GM10248 (cell line): ENCODE measurements around the gene SDCCAG8.

Experiments used
- CTCF ChIA-PET: fragments of 300-600 bp; sonication (Branson Sonifier 250); formaldehyde crosslinking; extraction: SDS; loops from one replicate; lab custom pipeline; 2021; ENCODE audit warnings: antibody characterized with exemption; lab: Yijun Ruan, JAX
- POLR2A ChIA-PET: fragments of 350-650 bp; sonication (Branson Sonifier 250); formaldehyde crosslinking; extraction: SDS; loops from one replicate; lab custom pipeline; 2020; ENCODE audit warnings: antibody characterized with exemption; lab: Yijun Ruan, JAX
- DNase-seq: peaks from one replicate; pipeline ENCODE4 v3.0.0; 2012; ENCODE audit errors: extremely low spot score
- TF ChIP-seq, protein P1 (sequence below): IDR thresholded peaks from 2 replicates; pipeline ENCODE4 v1.5.1; 2012; ENCODE audit warnings: mild to moderate bottlenecking, low read depth; ENCODE audit errors: extremely low read depth, missing control alignments, control extremely low read depth

The SDCCAG8 gene

DNA sequence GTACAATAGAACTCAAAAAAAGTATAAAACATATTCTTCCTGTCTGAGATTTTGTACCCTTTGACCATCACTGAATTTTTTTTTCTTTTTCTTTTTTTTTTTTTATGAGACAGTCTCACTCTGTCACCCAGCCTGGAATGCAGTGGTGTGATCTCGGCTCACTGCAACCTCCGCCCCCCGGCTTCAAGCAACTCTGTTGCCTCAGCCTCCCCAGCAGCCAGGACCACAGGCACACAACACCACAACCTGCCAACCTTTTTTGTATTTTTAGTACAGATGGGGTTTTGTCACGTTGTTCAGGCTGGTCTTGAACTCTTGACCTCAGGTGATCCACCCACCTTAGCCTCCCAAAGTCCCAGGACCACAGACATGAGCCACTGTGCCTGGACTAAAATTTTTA is 10.4 kb downstream of the SDCCAG8 start:
- ChIA-PET CTCF (no interaction called here), POLR2A (no interaction called here)
- no peak for DNase-seq
- TF ChIP-seq, protein P1, sequence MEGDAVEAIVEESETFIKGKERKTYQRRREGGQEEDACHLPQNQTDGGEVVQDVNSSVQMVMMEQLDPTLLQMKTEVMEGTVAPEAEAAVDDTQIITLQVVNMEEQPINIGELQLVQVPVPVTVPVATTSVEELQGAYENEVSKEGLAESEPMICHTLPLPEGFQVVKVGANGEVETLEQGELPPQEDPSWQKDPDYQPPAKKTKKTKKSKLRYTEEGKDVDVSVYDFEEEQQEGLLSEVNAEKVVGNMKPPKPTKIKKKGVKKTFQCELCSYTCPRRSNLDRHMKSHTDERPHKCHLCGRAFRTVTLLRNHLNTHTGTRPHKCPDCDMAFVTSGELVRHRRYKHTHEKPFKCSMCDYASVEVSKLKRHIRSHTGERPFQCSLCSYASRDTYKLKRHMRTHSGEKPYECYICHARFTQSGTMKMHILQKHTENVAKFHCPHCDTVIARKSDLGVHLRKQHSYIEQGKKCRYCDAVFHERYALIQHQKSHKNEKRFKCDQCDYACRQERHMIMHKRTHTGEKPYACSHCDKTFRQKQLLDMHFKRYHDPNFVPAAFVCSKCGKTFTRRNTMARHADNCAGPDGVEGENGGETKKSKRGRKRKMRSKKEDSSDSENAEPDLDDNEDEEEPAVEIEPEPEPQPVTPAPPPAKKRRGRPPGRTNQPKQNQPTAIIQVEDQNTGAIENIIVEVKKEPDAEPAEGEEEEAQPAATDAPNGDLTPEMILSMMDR: no peak

DNA sequence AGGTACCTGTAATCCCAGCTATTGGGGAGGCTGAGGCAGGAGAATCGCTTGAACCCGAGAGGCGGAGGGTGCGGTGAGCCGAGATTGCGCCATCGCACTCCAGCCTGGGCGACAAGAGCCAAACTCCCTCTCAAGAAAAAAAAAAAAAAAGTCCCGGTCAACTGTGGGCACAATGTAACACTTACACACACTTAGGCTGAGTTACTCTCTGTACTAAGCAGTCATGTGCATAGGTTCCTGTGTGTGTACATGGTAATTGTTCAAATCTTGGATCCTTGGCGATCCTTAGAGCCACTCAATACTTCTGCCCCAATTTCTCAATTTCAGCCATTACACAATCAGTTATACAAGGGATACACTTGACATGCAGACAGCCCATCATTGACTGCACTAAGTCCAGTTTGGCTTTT is 11.6 kb downstream of the SDCCAG8 start:
- ChIA-PET POLR2A (no interaction called here), CTCF (no interaction called here)
- TF ChIP-seq, protein P1: no peak
- no peak for DNase-seq

DNA sequence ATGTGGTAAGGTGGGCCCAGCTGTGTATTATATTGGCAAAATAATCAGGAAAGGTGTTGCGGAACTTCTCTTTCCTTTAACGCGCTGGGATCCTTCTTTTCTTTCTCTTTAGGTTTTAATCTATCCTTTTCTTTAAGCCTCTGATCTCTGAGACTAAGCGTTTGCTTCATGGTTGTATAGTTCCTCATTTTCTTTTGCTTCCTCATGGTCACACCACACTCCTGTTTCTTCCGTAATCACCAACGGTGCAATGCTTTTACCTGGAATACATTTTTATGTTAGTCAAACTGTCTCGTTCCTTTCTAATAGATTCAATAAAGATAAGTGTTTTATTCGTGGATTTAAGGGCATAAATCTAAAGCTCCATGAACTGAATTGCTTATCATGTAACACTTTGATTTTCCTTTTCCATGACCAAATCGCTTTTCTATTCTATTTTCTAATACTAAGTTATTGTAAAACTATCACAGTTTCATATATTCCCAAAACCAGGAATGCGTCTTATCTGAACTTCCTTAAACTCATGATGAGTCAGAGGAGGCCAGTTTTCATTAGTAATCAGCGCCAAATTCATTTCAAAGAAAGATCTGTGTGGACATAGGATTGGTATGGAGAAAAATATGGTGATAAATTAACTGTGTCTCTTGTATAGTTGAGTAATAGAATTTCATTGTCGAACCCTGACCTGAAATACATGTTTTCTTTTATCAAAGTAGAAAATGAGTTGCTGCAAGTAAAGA is 12.2 kb downstream of the SDCCAG8 start:
- CTCF ChIA-PET: no interaction called here
- TF ChIP-seq, protein P1: no peak
- no peak for DNase-seq
- POLR2A ChIA-PET: no interaction called here

DNA sequence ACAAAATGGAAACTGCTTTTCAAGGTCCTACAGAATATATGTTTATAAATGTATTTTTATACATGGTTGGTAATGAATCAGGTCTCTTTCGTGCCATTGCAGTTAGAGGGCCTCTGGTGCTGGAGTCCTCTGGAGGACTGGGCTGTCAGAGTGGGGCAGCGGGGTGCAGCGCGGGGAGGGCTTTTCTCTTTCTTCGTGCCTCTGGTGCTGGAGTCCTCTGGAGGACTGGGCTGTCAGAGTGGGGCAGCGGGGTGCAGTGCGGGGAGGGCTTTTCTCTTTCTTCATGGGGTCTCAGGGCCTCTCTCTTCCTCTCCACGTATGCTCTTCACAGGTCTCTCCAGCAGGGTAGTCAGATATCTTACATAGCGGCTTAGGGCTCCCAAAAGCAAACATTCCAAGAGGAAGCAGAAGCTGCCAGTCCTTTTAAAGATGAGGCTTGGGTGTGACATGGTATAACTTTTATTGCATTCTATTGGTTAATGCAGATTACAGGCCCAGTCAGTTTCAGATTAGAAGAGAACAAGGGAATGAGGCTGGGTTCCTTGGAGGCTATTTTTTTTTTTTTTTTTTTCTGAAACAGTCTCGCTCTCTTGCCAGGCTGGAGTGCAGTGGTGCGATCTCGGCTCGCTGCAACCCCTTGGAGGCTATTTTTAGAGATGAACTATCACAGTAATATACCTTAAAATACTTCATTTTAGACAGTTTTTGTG is 13.1 kb downstream of the SDCCAG8 start:
- CTCF ChIA-PET: interaction anchor here (1.2 kb wide), 1 partner anchor 13 kb away, joined by 4 read pairs; the partner anchor contains the start of gene SDCCAG8
- DNase-seq: no peak
- TF ChIP-seq, protein P1: no peak
- POLR2A ChIA-PET: no interaction called here

DNA sequence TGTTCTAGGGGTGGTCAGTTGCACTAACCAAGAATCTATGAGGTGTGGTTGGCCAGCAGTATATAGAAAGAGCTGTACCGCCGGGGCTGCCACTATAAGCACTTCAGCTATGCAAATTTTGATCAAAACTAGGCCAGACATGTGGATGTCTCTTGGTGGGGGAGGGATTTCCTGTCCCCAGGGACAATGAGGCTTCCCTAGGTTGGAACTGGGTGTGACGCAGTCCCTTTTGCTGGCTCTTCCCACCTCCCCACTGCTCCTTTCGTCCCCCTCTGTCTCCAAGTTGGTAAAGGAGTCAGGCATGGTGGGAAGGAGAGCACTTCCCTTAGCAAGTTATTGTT is 13.6 kb downstream of the SDCCAG8 start:
- DNase-seq: no peak
- ChIA-PET POLR2A (no interaction called here), CTCF (interaction anchor here (1.2 kb wide), 1 partner anchor 13 kb away, joined by 4 read pairs; the partner anchor contains the start of gene SDCCAG8)
- TF ChIP-seq, protein P1: no peak

DNA sequence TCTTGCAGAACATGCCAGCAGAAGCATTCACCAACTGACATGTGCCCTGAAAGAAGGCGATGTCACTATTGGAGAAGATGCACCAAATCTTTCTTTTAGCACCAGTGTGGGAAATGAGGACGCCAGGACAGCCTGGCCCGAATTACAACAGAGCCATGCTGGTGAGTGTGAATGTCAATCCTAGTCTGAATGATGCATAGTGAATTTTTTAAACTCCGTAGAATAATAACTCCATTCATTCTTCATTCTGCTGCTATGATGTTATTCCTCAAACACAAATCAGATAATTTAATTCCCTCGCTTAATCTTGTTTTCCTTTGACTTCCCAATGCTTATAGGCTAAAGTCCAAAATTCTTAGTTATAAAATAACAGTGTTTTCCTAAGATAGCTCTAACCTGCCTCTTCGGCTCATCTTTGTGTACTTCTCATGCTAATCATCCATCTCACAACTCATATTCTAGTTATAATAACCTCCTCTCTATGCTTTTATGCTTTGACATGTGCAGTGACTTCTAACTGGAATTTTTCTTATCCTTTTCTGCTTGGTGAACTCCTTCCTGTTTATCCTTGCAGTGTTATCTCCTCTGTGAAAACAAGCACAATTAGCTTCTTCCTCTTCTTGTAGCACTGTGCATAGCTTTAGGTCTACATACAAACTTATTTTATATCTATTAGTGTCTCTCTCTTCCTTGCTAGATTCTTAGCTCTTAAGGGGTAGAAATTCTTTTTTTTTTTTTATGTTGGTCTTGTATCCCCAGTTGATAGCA is 14.4 kb downstream of the SDCCAG8 start:
- TF ChIP-seq, protein P1: no peak
- POLR2A ChIA-PET: interaction anchor here (0.7 kb wide), 2 partner anchors 17 to 20 kb away, joined by 3 read pairs; no protein-coding TSS in a partner anchor
- no peak for DNase-seq
- CTCF ChIA-PET: interaction anchor here (1.2 kb wide), 1 partner anchor 14 kb away, joined by 4 read pairs; the partner anchor contains the start of gene SDCCAG8
